HG03571 (cell line): ENCODE results near the gene RAB11FIP3.

Source experiments
- ATAC-seq: cut with Tn5 transposase; IDR thresholded peaks from one replicate; pipeline ENCODE4 v1.9.1; 2021; ENCODE audit not compliant: unreplicated experiment

RAB11FIP3 gene

DNA sequence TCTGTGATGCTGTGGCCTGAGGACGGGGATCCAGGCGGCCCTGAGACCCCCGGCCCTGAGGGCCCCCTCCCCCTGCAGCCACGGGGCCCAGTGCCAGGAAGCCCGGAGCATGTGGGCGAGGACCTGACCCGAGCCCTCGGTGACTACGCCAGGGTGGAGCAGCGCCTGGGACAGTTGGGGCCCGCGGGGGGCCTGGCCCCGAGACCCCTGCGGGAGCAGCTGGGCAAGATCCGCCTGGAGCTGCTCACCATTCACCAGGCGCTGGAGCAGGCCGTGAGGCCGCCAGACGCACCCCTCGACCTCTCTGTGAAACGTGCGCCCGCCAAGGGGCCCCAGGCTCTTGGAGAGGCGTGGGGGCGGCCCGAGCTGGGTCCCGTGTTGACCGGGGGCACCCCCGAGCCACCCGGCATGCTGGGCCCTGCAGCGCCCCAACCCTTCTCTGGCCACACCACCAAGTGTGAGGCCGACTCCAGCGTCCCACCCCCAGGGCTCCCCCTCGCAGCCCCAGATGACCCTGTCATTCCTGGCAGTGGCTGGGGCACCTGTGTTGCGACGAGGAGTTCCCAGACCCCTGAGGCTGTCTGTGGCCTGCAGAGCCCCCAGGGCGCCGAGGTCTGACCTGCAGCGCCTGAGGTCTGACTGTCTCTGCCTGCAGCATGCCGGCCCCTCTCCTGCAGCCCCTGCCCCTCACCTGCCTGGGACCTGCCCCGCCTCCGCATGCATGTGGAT lies 139.4 kb downstream of the RAB11FIP3 start:
- ATAC-seq, result no peak

DNA sequence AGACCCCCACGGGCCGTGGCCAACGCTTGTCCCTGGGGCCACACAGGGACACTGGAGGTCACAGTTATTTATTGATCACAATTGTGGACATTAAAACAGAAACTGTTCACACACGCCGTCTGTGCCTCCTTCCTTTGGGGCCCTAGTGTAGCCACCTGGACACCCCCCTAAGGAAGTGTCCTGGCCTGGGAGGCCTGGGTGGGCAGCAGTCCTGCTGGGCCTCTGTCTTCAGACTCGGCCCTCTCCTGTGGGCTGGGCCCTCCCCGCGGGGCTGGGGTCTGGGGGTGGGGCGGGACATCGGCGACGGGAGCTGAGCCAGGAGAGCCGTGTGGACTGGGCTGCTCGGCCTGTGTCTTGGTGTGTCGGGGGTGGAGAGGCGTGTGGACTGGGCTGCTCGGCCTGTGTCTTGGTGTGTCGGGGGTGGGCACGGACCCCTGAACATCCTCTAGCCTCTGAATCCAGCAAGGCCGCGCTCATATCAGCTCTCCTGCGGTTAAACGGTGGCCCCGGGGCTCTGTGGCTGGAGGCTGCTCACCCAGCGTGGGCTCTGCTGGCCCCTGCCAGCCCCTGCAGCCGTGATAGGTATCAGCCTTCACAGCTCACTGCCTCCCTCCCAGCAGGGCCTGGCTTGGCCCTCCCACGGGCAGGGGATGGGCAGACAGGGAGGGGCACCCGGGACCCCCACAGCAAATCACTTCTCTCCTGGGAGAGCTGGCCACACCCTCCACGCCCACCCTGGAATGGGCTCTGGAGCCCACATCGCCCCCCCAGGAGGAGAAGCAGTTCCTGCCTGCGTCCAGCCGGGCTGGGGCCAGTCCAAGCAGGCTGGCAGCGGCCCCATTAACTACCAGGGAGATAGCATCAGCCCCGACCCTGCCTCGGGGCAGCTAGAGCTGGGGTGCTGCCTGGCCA lies 140.2 kb downstream of the RAB11FIP3 start:
- ATAC-seq, result no peak

DNA sequence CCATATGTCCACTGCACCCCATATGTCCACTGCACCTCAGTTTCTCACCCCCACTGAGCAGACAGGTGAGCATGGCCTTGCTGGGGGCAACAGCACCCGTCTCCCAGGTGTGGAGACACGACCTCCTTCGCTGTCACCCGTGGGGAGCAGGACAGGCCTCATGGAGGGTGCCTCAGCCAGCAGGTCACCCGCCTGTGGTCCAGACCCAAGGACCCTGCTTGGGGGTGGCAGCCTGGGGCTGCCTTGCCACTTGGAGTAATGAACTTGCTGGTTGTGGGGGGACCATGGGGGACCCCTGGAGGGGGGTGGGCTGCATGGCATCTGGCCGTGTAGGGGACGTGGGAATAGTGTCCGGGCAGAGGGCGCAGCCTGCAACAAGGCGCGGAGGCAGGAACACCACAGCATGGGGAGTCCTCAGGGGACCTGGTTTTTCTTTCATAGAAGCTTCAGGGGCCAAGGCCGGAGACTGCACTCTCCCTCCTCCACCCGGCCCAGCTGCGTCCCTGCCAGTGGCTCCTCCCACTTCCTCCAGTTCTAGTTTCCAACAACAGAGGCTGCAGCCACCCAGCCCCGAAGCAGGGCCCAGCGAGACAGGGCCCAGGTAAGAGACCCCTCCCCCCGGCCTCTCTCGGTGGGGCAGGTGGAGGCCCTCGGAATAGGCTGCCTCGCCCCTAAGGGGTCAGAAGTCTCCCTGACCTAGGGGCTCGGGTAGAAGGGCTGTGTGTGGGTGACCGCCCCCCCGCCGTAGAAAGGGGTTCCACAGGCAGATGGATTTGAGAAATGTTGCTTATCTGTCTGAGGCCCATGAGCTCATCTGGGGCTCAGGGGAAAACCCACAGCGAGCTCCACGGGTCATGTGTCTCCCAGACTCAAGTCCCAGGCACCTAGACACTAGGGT lies 141.3 kb downstream of the RAB11FIP3 start, which contains the start of gene NHLRC4:
Gene NHLRC4, plus strand, starts transcription at position 531 of the 898 bp plus-strand sequence. CDS start 1,043 bp downstream, outside the sequence.
- ATAC-seq, result peak; percentile 50

DNA sequence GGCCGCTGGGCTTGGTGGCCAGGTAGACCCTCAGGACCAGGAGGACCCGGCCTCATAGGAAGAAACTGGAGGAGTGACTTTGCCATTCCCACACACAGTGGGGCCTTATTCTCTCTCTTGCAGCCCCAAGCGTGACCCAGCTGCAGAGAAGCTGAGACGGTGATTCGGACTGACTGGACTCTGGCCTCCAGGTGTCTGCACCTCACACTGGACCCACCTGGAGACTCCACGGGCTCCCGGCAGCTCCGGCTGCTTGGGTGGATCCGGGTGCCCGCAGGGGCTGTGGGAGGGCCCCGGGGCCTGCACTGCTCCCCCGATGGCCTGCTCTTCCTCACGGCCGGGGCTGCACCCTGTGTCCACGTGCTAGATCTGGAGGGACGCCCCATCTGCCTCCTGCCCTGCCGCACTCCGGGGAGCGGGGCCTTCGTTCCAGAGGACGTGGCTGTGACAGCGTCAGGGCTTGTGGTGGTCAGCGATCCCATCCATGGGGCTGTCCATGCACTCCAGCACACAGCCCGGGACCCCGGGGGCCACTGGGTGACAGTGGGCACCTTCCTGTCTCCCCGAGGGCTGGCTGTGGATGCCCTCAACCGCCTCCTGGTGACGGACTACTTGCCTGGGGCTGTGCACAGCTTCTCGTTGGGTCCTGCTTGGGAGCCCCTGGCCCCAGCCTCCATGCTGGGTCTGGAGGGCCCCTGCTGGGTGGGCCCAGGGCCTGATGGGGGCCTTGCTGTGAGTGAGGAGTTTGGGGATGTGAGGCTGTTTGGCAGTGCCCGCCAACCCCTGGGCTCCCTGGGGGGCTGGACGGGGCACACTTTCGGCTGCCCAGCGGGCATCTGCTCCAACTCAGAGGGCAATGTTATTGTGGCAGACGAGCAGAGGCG lies 142.2 kb downstream of the RAB11FIP3 start:
- no peak for ATAC-seq

DNA sequence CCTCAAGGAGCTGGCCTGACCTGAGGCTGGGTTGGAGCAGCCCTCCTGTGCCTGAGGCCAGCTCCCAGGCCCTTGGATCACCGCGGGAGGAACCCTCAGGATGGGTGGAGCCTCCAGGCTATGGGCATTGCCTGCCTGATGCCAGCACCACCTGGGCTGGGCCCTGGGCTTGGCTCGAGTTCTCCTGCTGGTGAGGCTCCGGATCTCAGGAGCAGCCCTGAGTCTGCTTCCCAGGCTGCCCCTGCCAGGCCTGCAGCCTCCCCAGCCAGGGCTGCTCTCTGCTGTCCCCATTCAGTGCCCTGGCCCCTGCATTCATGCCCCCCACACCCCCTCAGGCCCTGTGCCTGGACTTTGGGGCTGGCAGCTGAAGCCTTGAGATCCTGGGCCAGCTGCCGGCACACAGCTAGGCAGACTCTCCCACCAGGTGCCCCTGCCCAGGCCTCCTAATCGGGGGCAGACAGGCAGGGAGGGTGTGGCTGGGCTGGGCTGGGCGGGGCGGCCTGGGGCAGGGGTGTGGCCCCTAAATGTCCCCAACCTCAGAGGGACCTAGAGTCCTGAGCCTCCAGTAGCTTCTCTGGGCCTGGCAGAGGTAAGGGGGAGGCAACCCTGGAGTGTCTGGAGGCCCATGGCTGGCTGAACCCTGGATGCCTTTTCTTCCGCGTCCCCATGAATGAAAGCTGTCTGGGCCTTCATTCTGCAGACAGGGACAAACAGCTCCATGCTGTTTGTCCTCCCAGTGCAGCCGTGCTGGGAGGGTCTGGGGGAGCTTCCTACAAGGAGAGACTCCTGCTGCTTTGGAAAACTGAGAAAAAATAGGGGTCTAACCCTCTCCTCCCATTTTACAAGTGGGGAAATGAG lies 143.2 kb downstream of the RAB11FIP3 start:
- ATAC-seq, result no peak

DNA sequence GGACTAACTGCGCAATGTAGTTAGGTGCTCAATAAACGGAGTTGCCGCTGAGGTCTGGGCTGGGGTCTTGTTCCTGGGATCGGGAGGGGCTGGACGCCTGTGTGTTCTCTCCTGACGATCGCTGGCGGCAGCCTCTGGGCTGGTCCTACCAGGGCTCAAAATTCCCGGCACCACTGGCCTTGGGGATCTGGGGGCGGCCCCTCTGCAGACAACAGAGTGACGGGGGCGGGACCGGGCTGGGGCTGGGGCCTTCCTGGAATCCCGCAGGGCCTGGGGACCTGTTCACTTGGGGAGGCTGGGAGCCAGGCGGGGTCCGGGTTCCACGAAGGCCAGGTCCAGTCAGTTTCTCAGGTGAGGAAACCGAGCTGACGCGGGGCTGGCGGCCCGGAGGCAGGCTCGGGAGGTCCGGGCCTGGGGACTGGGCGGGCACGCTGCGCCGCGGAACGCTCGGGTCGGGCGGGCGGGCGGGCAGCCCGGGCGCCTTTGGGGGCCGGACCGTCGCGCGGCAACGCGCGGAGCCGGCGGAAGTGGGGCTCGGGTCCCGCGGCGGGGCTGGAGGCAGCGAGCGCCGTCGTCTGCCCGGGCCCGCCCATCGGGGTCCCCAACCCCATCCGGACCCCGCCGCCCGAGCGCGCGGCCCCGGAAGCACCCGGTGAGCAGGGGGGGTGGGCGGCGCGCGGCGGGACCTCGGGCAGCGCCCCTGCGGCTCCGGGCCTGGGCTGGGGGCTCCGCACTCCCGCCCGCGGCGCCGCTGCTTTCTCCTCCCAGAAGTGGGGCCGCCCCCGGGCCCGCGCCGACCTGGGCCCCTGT lies 144.2 kb downstream of the RAB11FIP3 start, which contains the start of gene PIGQ:
Gene PIGQ, plus strand, starts transcription at position 524 of the 810 bp plus-strand sequence. CDS start 4,107 bp downstream, outside the sequence.
- ATAC-seq, result no peak
